Spleen (tissue), 11 donors: ENCODE results near the gene AKAP5. TPM values are rescaled to one million over a fixed set of nuclear protein-coding genes. Genes with fewer than 3 reads are reported as not detected.

ENCODE experiments used
- DNase-seq: peaks from one replicate; pipeline ENCODE4 v3.0.0-alpha.2; 2020
- H3K27ac ChIP-seq, 8 donors: fragments of 200-600 bp; sonication (generic) in 7 of 8; 1 replicate in 4 of 8; 2 replicates in 4 of 8; pipeline versions ENCODE4 v1.5.0 to v1.8.0; 2016 to 2021; ENCODE audit warnings: inconsistent platforms in 4 of 8, mild to moderate bottlenecking in 4 of 8, moderate library complexity in 1 of 8
- H3K27me3 ChIP-seq, 7 donors: fragments of 200-600 bp; sonication (generic) in 6 of 7; replicated peaks in 1 of 7; 1 replicate in 4 of 7; 2 replicates in 3 of 7; pipeline versions ENCODE4 v1.5.0 to v1.8.0; 2016 to 2021; ENCODE audit warnings: inconsistent platforms in 3 of 7, mild to moderate bottlenecking in 1 of 7
- H3K36me3 ChIP-seq, 6 donors: fragments of 200-600 bp; sonication (generic) in 5 of 6; 1 replicate in 4 of 6; 2 replicates in 2 of 6; pipeline versions ENCODE4 v1.5.0 to v1.8.0; 2016 to 2021; ENCODE audit warnings: inconsistent platforms in 2 of 6
- H3K4me1 ChIP-seq, 6 donors: fragments of 200-600 bp; sonication (generic) in 5 of 6; 1 replicate in 3 of 6; 2 replicates in 3 of 6; pipeline versions ENCODE4 v1.5.0 to v1.8.0; 2016 to 2021; ENCODE audit warnings: inconsistent platforms in 3 of 6
- H3K4me3 ChIP-seq, 8 donors: fragments of 200-600 bp; sonication (generic) in 7 of 8; 1 replicate in 4 of 8; 2 replicates in 4 of 8; pipeline versions ENCODE4 v1.5.0 to v1.8.0; 2016 to 2021; ENCODE audit warnings: inconsistent platforms in 4 of 8, mild to moderate bottlenecking in 4 of 8, moderate library complexity in 2 of 8
- H3K9me3 ChIP-seq, 8 donors: fragments of 200-600 bp; sonication (generic) in 7 of 8; 1 replicate in 4 of 8; 2 replicates in 4 of 8; pipeline versions ENCODE4 v1.5.0 to v1.8.0; 2016 to 2021; ENCODE audit warnings: inconsistent platforms in 4 of 8
- CTCF ChIP-seq, 11 experiments: fragments of 200-600 bp in 7 of 11; fragments of 450-650 bp in 4 of 11; sonication (generic) in 4 of 11; IDR thresholded peaks in 8 of 11; conservative IDR thresholded peaks in 3 of 11; 1 replicate in 7 of 11; 2 replicates in 4 of 11; pipeline versions ENCODE4 v1.4.0 to v1.8.0; 2016 to 2021; ENCODE audit warnings: antibody characterized with exemption in 11 of 11, inconsistent platforms in 4 of 11, mild to moderate bottlenecking in 1 of 11
- POLR2A ChIP-seq, 3 donors: fragments of 450-650 bp; IDR thresholded peaks; one replicate each; pipeline ENCODE4 v1.5.1; 2017; ENCODE audit warnings: antibody characterized with exemption in 3 of 3, mild to moderate bottlenecking in 1 of 3
- POLR2AphosphoS5 ChIP-seq, 3 donors: sonication (generic); formaldehyde crosslinking; IDR thresholded peaks; one replicate each; pipeline ENCODE4 v1.5.1; 2017; ENCODE audit warnings: antibody characterized with exemption in 3 of 3
- WGBS, 5 donors: extraction: QIAGEN DNeasy Blood & Tissue Kit in 3 of 5; methylation state at CpG; one replicate each; pipeline versions ENCODE4 v1.1.5 to v1.1.7; 2013 to 2018; 5-methylcytosine and 5-hydroxymethylcytosine counted together
- intact Hi-C: fragments of 100-400 bp; cut with DNase I; formaldehyde crosslinking; loops from one replicate; pipeline ENCODE4 v1.15.0; 2023; ENCODE audit warnings: low total_unique reads
- polyA plus RNA-seq, 3 donors: library from polyadenylated mRNA; stranded (reverse); fragments of 200-250 nt; gene quantifications; one replicate each; pipeline ENCODE4 v1.2.1, GENCODE V29; 2013
- total RNA-seq, 7 donors: library from RNA; depleted of rRNA in 3 of 7; stranded (reverse); fragments of >200 nt in 3 of 7; fragmentation: NEBNext Ultra II Directional in 4 of 7; extraction: Animal tissue kit (Norgen Biotek cat#: 25700) in 4 of 7; gene quantifications; one replicate each; pipeline versions ENCODE4 v1.1.0 to v1.2.1, GENCODE V29; 2016 to 2021
- donor health status: healthy with polysubstance abuse.
- donor health status: DM: no; HTN: no; CAD: no; lungs with moderate emphysema.
- donor health status: DM: no; HTN: no; CAD: no.
- donor health status: Bipolar disorder and iron deficiency.
- donor health status: healthy.
- donor health status: DM: no; HTN: no; CAD: no.
- donor health status: DM: yes; HTN: yes; CAD: no.

Gene AKAP5
- total and polyA plus RNA-seq, 10 donors: 0.39 to 3.7 (median 1.3) TPM

- no peak for DNase-seq
- Histone ChIP-seq H3K4me3 (no peak overlapping the region), H3K4me1 (no peaks in the 10 kb centered on the region), H3K36me3 (peaks cover 0 to 94% (median 59%) of the 10 kb centered on the region in 6 donors), H3K9me3 (no peaks in the 10 kb centered on the region), H3K27ac (no peak overlapping the region), H3K27me3 (no peaks in the 10 kb centered on the region)
- intact Hi-C loops: loop anchor here (5.0 kb wide), 1 partner anchor 43 kb away; no protein-coding TSS in a partner anchor
- WGBS, 5 donors: 87 to 93% (median 90%) methylated on average over 3 of the region's 3 CpGs
- TF ChIP-seq POLR2AphosphoS5 (IDR thresholded peaks at IDR 0.05) (no peak), CTCF (IDR thresholded peaks at IDR 0.05 in 8 of 11, conservative IDR thresholded peaks at IDR 0.05 in 3 of 11) (no peak), POLR2A (IDR thresholded peaks at IDR 0.05) (no peak)
Observed at GRCh38 chr14:64434528-64434927, 30.8 kb upstream of the AKAP5 start.

- peaks cover 0 to 99% (median 54%) of the 10 kb centered on the region in 6 donors for H3K36me3 ChIP-seq
- 72 to 84% (median 76%) methylated on average over 3 of the region's 3 CpGs for whole genome bisulfite sequencing, 5 donors
- TF ChIP-seq POLR2AphosphoS5 (IDR thresholded peaks at IDR 0.05) (no peak), POLR2A (IDR thresholded peaks at IDR 0.05) (no peak), CTCF (IDR thresholded peaks at IDR 0.05 in 8 of 11, conservative IDR thresholded peaks at IDR 0.05 in 3 of 11) (no peak)
- no peaks in the 10 kb centered on the region for H3K9me3 ChIP-seq
- H3K4me3 ChIP-seq: no peak overlapping the region
- DNase-seq: no peak
- H3K27me3 ChIP-seq: no peaks in the 10 kb centered on the region
- intact Hi-C loops: no loop called here
- H3K27ac ChIP-seq: no peak overlapping the region
- H3K4me1 ChIP-seq: peaks cover 0 to 4% (median 0%) of the 10 kb centered on the region in 6 donors
Observed at GRCh38 chr14:64438181-64438841, 27.0 kb upstream of the AKAP5 start.

GRCh38 chr14:64439141-64439540 is 26.2 kb upstream of the AKAP5 start:
- WGBS, 5 donors: 95 to 97% (median 95%) methylated on average over 6 of the region's 6 CpGs
- Histone ChIP-seq H3K27ac (no peak overlapping the region), H3K4me1 (peaks cover 0 to 11% (median 2%) of the 10 kb centered on the region in 6 donors), H3K9me3 (no peaks in the 10 kb centered on the region), H3K36me3 (peaks cover 0 to 99% (median 49%) of the 10 kb centered on the region in 6 donors), H3K4me3 (no peak overlapping the region), H3K27me3 (no peaks in the 10 kb centered on the region)
- no peak for DNase-seq
- intact Hi-C loops: no loop called here
- TF ChIP-seq POLR2A (IDR thresholded peaks at IDR 0.05) (no peak), CTCF (IDR thresholded peaks at IDR 0.05 in 8 of 11, conservative IDR thresholded peaks at IDR 0.05 in 3 of 11) (no peak), POLR2AphosphoS5 (IDR thresholded peaks at IDR 0.05) (no peak)

GRCh38 chr14:64440494-64440893 is 24.8 kb upstream of the AKAP5 start:
- H3K36me3 ChIP-seq: peaks cover 0 to 96% (median 40%) of the 10 kb centered on the region in 6 donors
- H3K27ac ChIP-seq: no peak overlapping the region
- peaks cover 7 to 24% (median 16%) of the 10 kb centered on the region in 6 donors for H3K4me1 ChIP-seq
- 94 to 97% (median 95%) methylated on average over 3 of the region's 3 CpGs for WGBS, 5 donors
- DNase-seq: no peak
- no peaks in the 10 kb centered on the region for H3K9me3 ChIP-seq
- H3K27me3 ChIP-seq: no peaks in the 10 kb centered on the region
- intact Hi-C loops: no loop called here
- no peak overlapping the region for H3K4me3 ChIP-seq
- no peak for TF ChIP-seq POLR2A (IDR thresholded peaks at IDR 0.05)
- TF ChIP-seq POLR2AphosphoS5 (IDR thresholded peaks at IDR 0.05): no peak
- no peak for TF ChIP-seq CTCF (IDR thresholded peaks at IDR 0.05 in 8 of 11, conservative IDR thresholded peaks at IDR 0.05 in 3 of 11)
